Measurements from ENCODE around the gene STRBP. TPM values are rescaled to one million over a fixed set of nuclear protein-coding genes. Genes with fewer than 3 reads are reported as not detected.

The STRBP gene
- 9.1 and 9.4 TPM in 2 replicates for total RNA-seq

GRCh38 chr9:123268465-123269259 lies at the start of gene STRBP:
TSS of gene STRBP (minus strand) at chr9:123268586. CDS start at chr9:123184134, 84,452 bp downstream.

Other genes starting within 250 kb of the STRBP start
- gene GPR21, start 234.9 kb downstream of the STRBP start, total RNA-seq: 1.3 TPM in 2 replicates
- gene CRB2, start 87.6 kb upstream of the STRBP start, total RNA-seq: not detected in 2 replicates

Measured in vein endothelial cell (primary cell).